GM12892 (cell line): ENCODE measurements around the gene FAM24B.

Experiments used
- POLR2A ChIP-seq: IDR thresholded peaks from 2 replicates; pipeline ENCODE4 v1.6.1; 2011; ENCODE audit warnings: low read depth, low read length, control low read depth
- POLR2AphosphoS5 ChIP-seq: IDR thresholded peaks from 2 replicates; pipeline ENCODE4 v1.6.1; 2011; ENCODE audit warnings: low read depth, low read length, control low read depth

DNA sequence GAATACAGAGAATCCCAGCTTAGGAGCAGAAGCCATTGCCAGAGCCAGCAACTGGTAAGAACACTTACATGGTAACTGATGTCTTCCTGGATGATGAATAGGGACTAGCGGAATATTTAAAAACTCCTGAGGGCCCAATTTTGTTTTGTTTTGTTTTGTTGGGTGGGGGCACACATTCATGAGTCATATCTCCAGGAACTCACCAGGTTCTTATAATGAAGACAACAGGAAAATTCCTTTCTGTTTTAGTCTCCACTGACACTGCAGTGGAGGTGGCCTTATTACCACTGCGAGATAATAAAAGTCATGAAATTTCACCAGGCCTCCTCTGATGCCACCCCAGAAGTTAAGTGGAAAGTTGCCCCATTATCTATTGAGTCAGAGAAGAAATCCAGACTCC lies 27.1 kb downstream of the FAM24B start:
- no peak for TF ChIP-seq POLR2AphosphoS5
- TF ChIP-seq POLR2A, result no peak
